GM04504 (cell line): ENCODE measurements around the gene AANAT.

ENCODE experiments used
- DNase-seq: peaks from one replicate; pipeline ENCODE4 v3.0.0-alpha.2; 2012; ENCODE audit warnings: low read depth

Gene AANAT

DNA sequence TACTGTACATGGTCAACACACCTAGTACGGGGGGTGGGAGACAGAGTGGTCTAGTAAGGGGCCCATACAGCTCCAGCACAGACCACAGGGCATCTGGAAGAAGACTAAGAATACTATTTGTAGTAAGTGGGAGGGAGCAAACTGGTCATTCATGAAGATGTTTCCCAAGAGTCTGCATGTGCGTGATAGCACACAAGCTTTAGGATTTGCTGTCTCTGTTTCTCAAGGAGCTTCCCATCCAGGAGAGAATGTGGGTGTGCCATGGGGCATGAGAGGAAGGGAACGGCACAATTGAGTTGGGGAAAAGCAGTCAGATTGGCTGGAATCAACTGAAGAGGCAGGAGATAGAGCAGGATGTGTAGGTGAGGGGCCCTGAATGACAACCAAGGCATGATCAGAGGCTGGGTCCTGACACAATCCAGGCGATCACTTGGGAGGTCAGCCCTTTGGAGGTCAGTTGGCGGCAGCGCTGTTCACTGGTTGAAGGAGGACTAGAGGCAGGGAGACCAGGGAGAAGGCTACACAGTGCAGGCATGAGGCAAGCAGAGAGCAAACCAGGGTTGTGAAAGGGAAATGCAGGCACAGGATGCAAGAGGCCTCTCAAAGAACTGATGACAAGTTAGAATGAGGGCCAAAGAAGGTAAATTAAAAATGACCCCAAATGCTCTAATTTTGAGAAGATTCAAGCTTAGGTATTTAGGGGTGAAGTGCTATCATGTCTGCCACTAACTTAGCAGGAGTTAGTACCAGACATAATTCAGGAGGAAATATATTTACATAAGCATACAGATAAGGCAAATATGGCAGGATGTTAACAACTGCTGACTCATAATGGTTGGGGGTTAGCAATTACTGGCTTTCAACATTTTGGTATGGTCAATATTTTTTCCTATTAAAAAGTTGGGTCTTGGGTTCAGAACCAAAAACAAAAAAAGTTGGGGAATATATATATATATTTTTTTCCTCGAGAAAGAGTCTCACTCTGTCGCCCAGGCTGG, 24.8 kb upstream of the AANAT start:
- no peak for DNase-seq

DNA sequence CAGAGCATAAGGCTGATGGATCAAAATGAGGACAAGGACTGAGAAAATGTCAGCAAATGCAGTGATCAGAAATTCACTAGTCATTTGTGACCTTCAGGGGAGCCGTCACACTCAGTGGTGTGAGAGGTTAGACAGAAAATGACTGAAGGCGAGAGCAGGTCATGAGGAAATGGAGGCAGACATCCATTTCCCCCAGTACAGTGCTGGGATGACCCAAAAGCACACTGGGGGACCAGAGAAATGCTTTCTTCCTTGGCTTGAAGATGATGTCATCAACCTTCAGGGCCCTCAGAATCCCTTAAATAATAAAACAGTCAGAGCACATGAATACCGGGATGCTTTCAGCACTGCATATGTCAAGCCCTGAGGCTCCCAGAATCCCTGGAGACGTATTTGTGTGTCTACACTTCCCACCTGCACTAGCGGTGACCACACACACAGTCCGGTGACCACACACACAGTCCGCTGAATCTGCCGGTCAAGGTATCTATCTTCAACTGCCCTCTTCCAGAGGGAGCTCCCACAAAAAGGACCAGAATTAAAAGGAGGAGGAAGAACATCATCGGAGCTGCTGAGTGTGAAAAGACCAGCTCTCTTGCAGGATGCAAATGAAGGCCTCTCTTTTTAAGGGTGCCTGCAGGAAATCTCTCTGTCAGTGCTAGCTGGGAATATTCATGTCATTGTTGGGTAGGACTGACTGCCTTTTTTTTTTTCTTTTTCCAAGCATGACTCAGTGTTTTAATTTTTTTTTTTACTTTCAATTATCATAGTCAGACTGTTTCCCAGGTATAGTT, 22.7 kb upstream of the AANAT start:
- DNase-seq: no peak

DNA sequence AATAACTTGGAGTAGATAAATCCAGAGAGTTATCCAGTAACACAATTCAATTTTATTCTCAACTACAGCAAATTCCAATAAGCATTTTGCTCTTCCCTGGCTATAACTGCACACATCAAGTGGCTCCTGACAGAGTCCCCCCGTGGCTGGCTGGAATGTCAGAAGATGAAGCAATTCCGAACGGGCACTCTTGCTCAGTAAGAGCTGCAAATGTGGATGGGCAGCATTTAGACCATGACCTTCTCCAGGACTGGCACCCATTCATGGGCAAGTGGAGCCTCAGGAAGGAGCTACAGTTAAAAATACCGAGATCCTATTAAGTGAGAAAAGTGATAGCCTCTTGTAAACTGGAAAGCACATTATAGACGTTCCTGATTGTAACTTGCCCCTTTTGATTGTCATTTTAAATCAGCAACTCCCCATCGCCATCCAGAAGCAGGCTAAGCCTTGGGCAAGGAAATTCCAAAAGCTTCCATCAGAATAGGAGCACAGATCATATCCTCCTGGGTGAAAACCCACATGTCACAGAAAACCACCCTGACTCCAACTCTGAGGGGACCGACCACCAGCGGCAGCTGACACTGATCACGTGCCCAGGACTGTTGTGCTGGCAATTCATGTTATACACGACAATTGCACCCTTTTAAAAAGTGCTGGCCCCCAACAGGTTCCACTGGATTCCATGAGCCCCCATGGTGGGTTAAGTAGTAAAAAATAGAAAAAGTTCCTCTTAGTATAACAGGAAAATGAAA, 21.5 kb upstream of the AANAT start:
- no peak for DNase-seq

DNA sequence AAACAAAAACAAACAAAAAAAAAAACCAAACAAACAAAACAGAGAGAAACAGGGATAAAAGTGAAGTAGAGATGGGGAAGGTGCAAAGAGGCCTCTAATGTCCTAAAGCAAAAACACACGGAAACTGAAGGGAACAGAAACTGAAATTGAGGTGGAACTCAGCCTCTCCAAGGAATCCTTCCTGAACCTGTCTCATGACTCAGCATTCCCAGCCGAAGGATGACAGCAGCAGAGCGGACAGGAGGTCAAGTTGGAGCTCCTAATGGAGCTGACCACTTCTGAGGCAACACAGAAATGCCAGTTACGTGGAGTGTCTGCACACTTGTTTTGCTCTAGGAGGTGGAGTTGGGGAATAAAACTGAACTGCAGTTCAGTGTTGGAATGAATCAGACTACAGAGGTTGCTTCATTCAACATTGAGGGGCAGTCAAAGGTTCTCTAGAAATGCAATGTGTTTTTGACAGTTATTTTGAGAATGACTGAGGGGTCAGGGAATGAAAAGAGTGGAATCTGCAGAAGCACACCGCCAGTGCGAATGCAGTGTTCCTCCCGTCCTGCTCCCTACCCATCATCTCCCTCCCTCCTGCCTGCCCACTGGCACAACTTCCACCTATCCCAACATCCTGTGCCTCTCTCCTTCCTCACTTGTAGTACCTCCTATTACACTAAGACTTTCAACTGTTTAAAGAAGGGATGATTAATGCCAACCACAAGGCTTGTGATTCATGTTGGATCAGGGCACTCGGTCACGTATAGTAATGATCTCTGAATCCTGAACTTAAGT, 20.8 kb upstream of the AANAT start:
- DNase-seq: peak; percentile 64

DNA sequence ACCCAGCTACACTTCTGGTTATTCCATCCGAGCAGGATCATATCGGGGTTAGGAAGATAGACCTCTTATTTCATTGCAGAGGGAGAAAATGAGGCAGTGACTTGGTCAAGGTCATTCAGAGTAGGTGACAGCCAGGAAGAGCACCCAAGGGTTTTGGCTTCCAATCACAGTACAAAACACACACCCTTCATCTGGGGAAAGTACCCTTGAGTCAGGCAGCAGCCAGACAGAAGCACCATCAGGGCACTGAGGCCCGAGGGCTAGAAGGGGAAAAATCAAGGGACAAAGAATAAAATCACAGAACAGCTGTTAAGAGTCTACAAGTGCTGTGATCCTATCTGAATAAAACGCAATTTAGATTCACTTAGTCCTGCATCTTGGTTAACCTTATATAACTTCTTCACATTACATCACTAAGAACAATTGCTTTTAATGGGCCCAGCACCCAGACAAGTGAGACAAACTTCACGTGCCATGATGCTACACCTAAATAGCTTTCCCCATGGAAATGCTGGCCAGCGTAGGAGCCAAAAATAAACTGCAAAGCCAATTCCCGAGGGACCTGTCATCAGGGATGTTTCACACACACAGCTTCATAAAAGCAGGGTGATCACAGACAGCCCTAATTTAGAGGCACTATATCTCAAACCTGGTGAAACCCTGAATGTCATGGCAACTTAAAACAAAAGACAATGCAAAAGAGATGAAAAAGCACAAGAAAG, 19.3 kb upstream of the AANAT start:
- no peak for DNase-seq

DNA sequence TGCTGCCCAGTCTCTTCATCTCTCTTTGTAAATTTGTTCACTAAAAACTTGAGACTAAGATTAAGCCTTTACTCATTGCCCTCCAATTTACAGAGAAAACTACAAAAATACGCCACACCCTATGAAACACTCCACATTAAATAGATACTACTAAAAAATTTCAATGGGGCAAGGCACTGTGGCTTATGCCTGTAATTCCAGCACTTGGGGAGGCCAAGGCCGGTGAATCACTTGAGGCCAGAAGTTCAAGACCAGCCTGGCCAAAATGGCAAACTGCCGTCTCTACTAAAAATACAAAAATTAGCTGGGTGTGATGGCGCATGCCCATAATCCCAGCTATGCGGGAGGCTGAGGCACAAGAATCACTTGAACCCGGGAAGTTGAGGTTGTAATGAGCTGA, 18.3 kb upstream of the AANAT start:
- DNase-seq: no peak

DNA sequence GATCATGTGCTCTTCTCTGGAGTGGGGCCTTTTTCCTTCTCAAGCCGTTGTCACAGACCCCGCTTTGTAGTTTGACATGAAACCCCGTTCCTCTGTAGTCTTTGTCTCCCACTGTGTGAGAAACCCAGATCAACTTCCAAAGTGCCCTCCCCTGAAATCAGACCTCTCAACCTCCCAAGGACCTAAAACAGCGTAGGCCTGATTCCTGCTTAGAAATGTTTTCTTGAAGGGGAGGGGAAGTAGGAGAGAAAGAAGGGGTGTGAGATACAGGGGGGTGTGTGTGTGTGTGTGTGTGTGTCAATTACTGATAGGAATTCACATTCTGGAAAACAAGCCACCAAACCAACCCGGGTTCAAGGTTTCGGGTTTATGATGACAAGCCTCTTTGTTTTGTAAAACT, 15.9 kb upstream of the AANAT start:
- DNase-seq: no peak

DNA sequence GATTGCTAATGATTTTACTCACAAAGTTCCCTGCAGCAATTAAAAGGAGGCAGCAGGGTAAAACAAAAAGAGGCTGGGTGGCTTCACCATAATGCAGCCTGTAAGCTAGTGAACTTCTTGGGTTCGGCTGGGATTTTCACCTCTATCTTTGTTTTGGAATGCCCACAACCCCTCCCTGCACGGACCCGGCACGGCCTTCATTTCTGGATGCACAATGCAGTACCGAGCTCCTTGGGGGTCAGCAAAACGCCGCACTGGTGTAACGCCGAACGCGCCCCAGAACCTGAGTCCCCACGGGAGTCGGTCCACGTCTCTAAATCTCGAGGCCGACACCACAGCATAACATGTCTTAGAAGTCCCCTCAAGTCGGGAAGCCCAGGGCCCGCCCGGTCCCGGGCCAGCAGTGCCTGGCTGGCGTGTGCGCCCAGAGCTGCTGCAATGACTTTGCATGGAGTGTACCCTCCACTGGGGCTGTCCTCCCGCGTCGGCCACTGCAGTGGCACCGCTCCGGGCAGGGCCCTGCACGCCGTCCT, 15.2 kb upstream of the AANAT start:
- no peak for DNase-seq

DNA sequence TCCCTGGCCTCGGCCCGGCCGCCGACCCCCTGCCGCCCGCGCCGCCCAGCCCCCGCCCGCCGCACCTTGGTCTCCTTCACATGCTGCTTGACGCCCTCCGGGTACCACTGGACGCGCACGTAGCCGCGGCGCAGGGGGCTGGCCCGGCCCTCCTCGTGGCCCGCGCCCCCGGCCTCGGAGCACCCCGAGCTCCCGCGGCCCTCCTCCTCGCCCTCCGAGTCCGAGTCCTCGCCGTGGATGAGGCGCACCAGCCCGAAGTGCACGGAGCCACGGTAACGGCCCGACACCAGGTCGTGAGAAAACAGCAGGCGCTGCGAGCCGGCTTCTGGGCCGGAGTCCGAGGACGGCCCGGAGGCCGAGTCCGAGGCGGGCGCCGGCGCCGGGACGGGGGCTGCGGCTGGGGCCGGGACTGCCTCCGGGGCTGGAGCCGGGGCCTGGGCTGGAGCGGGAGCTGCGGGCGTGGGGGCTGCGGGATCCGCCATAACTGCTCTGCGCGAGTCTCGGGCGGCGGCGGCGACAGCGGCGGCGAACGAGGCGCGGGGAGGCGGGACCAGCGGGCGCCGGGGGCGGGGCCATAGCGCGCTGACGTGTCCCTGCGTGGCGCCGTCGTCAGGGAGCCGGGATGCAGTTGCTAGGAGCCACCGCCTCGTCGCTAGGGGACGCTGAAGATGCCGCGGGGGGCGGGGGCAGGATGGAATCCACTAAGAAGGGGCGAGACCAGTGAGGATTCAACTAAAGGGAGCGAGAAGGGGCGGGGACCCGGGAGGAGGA, 14.6 kb upstream of the AANAT start, which contains the start of gene UBE2O:
UBE2O (minus strand) TSS at position 493 of the 771 bp plus-strand sequence; CDS start at position 482, 11 bp downstream.
- DNase-seq: peak; percentile 56

DNA sequence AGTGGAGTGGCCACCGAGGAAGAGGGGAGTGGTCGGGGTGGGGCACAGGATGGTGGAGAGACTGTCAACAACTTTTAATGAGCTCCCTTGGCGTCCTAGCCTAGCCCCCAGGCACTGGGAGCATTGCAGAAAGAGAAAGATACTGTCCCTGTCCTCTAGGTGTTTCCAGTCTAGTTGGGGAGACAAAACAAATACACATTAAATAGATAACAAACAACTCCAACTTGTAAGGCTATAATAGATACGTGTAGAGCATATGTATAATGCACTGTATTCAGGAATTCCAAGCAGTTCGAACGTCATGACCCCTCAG, 14.0 kb upstream of the AANAT start:
- DNase-seq: no peak

DNA sequence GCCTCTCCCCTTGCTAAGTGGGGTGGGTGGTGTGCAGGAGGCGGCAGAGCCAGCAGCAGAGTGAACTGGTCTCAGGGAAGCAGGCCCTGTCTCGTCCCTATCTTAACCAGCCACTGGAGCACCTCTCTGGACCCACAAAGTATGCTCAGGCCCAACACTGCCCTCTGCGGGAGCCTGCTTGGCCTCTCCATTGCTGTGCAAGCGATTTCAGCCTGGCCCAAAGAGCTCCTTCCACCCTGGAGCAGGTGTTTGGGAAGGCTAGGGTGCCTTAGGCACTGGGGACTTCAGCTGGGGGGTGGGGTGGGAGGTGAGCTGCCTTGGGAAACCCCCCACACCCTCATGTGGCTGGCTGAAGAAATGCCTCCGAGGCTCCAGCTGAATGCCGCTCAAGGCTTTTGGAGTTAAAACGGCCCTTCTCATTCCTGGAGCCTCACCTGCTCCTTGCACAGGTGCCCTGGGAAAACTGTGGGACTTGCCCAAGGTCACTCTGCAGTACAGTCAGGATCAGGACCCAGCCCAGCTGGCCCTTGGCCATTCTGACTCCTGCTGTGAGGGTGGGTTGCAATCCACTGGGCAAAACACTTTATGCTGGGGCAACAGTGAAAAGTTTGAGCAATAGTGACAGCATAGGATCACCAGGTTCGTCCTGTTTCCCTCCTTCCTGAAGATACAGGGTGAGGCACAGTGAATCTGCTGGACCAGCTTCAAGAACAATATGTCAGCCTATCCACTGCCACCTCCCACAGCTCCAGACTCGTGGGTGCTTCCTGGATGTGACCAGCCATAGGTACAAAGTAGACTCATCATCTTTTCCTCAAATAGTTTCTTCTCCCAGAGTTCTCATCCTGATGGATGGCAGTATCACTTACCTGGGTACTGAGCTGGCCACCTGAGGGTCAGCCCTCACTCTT, 8.6 kb upstream of the AANAT start:
- no peak for DNase-seq

DNA sequence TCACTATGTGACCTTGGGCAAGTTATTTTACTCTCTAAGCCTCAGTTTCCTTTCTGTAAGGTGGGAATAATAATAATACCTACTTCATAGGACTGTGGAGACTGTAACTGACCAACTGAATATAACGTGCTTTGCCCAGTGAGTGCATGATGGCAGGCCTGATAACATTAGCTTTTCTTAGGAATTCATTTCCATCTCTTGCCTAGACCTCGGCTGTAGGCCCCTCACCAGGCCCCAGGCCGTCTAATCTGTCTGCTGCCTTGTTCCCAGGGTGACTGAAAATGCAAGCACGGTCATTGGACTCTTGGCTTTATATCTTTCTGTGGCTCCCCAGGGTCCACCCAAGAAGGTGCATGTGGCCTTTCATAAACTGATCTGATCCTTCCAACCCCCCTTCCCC, 7.7 kb upstream of the AANAT start:
- no peak for DNase-seq

DNA sequence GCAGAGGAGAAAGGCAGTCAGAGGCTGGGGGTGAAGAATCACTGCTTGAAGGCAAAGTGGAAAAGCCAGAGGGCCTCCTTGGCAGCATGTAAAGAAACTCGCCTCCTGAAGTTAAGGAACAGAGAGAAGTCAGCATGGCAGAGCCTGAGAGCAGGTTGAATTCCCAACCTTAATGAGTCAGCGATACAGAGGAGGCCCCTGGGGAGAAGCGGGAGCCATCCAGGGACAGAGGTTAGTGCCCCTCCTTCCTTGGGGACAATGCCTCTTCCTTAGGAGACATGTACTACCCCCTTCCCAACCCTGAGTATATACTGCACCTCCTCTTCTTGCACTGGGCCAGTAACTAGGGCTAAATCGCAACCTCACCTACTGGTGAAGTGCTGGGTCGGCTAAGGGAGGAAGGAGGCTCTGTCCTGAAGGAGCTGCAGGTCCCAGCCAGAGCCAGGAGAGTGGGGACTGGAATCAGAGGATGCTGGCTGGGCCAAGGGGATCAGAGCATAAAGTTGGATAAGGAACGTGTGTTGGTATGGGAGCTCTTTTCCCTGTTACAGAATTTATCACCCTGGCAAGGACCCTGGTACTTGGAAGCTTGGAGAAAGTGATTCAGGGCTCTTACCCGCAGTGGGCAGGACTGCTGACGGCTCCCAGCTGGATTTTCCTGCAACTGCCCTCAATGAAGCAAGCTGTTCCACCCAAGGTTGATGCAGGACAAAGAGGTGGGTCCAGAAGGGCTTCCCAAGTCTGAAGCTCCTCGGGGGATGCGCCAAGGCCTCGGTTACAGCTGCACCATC, 5.4 kb upstream of the AANAT start:
- DNase-seq: no peak

DNA sequence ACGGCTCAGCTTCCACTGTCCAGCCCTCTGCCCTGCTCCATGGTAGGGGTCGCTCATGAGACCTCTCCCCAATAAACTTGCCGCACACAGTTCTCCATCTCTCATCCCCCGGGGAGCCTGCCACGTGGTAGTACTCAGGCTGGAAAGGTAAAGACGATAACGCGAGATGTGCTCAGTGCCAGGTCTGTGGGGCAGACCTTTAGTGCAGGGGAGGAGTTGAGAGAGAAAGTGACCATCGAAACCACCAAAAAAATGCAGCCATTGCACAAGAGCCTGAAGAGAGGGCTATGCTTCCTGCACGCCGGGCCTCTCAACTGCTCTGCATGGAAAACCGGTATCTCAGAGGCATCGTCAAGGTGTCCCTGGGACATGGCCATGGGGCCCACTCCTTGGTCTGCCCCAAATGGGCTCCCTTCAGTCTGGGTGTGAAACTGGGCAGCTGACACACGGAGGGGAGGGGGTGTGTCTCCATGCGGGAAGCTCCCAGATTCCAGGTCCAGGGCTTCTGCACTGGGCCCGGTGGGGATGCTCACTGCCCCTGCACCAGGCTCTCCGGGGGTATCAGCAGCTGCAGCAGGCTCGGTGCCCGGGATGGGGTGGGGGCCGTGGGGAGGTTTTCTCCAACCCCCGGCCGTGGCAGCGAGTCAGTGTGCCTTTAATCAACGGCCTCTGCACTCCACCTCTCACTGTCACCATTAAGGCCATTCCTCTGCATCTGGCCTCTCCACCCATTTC, 4.7 kb upstream of the AANAT start:
- DNase-seq: no peak

DNA sequence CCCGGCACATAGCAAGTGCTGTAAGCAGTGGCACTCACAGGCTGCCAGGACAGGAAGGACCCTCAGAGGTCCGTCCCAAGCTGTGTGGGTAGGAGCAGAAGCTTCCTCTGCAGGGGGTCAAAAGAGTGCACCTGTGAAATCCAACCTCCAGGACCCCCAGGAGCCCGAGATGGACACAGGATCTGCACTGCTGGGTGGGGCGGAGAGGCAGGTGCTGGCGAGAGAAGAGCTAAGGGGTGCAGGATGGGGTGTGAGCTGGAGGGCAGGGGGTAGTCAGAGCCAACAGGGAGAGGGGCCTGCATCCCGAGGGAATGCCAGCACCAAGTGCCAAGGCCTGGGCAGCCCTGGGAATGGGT, 650 bp upstream of the AANAT start:
- no peak for DNase-seq

DNA sequence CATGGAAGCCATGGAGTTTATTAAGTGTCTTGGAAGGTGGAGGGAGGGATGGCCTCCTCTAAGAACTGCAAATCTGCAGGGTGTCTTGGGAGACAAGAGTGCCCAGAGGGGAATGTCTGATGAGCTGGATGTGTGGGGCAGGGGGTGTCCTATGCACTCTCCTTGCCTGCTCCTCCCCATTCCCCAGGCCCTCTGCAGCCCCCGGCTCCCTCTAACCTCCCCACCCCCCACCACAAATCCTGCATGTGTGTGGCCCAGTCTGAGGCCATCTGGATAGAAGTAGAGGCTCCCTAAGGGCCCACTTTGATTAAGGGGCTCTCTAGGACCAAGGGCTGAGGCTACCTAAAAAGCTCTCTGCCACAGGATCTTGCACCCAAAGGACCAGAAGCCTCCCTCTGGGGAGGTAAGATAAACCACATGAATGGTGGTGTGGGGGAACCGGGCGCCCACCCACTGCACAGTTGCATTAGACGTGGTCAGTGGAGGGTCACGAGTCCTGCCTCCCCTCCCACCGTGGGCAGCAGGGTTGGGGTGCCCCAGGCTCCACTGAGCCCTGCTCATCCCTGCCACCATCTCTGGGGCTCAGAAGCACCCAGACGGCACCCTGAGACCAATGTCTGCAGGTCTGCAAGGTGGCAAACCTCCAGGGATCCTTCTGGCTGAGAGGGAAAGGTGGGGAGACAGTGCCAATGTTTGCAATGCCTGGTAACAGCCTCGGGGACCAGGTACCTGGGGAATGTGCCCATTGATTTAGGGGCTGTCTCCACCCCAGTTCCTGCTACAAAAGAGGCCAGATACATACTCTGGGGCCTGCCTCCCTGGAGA, 618 bp downstream of the AANAT start:
- no peak for DNase-seq

DNA sequence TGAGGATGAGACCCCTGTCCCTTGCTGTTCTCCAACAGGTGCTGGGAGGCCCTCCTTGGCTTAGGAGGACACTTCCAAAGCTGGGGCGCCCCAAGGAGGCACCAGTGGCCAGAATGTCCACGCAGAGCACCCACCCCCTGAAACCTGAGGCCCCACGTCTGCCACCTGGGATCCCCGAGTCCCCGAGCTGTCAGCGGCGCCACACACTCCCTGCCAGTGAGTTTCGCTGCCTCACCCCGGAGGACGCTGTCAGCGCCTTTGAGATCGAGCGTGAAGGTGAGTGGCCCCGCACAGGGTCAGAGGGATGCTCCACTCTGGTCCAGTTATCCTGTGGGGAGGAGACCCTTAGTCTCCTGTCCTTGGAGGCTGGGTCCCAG, 1.2 kb downstream of the AANAT start:
- no peak for DNase-seq
